ENCODE measurements around the gene SLC25A3. TPM values are rescaled to one million over a fixed set of nuclear protein-coding genes. Genes with fewer than 3 reads are reported as not detected.

SLC25A3 gene
- polyA plus RNA-seq, 1 of the 3 experiments (the other 2 are of a cell fraction) = 470 TPM

DNA sequence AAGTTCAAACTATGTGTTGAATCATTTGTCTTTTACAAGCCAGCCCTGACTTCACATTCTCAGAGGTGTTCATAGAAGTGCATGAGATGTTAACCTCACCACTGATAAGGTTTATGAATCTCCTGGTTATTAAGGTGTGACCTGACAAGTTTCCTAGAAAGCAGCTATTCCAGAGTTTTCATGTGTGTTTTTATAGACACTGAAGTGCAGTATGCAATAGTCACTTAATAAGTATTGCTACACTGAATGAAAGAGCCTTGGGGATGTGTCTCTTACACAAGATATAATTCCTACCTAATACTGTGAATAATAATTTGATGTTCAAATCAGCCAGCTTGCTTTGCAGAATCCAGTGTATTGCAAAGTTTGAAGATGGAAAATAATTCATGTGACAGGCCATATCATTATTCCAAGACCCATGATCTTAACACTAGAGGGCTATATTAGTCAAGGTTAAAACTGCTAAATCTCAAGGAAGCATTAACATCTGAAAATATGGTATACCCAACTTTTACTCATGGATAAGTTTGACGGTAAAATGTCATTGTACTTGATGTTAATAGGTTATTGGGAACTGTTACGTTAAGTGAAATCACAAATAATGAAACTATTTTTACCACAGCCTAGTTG, 13.0 kb downstream of the SLC25A3 start:
- Histone ChIP-seq H3K9me3 (no peaks in the 10 kb centered on the region), H3K4me3 (ENCODE audit: low read depth in 2 of 2, low read length in 1 of 2) (no peak overlapping the region), H3K4me2 (no peak overlapping the region), H3K27ac (ENCODE audit: low read depth in 2 of 2, low read length in 1 of 2) (no peak overlapping the region), H3F3A (replicated peaks; ENCODE audit: insufficient read depth) (peaks cover 44% of the 10 kb centered on the region), H3K9me2 (no peaks in the 10 kb centered on the region), H2AFZ (ENCODE audit: low read depth) (no peak overlapping the region), H3K4me1 (ENCODE audit: control insufficient read depth in 1 of 2, insufficient read depth in 2 of 2, low read depth in 1 of 2, low read length in 1 of 2) (no peaks in the 10 kb centered on the region), H3K27me3 (ENCODE audit: insufficient read depth) (no peaks in the 10 kb centered on the region), H3K79me2 (ENCODE audit: insufficient read depth) (no peaks in the 10 kb centered on the region; the same call in 1 of the 2 replicates), H3K36me3 (replicated peaks in 1 of 2; ENCODE audit: control insufficient read depth in 1 of 2, insufficient read depth in 2 of 2, low read length in 1 of 2) (peaks cover 24 to 26% of the 10 kb centered on the region in 2 experiments), H3K9ac (no peak overlapping the region), H4K20me1 (ENCODE audit: insufficient read depth) (peaks cover 4% of the 10 kb centered on the region; the same call in 1 of the 2 replicates)
- no peak for DNase-seq
- CTCF ChIA-PET = interaction anchor here (0.7 to 5.9 kb wide), 6 partner anchors 8 to 778 kb away, joined by 3 to 25 read pairs (median 3); partner anchors contain the start of gene SLC25A3
- POLR2A ChIA-PET = no interaction called here
- WGBS (ENCODE audit: low lambda C conversion rate) = 72% methylated on average over 2 of the region's 2 CpGs
- TF ChIP-seq RCOR1 (IDR thresholded peaks at IDR 0.05; ENCODE audit: low read length) = no peak
- TF ChIP-seq, protein P1, sequence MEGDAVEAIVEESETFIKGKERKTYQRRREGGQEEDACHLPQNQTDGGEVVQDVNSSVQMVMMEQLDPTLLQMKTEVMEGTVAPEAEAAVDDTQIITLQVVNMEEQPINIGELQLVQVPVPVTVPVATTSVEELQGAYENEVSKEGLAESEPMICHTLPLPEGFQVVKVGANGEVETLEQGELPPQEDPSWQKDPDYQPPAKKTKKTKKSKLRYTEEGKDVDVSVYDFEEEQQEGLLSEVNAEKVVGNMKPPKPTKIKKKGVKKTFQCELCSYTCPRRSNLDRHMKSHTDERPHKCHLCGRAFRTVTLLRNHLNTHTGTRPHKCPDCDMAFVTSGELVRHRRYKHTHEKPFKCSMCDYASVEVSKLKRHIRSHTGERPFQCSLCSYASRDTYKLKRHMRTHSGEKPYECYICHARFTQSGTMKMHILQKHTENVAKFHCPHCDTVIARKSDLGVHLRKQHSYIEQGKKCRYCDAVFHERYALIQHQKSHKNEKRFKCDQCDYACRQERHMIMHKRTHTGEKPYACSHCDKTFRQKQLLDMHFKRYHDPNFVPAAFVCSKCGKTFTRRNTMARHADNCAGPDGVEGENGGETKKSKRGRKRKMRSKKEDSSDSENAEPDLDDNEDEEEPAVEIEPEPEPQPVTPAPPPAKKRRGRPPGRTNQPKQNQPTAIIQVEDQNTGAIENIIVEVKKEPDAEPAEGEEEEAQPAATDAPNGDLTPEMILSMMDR (IDR thresholded peaks at IDR 0.05) = peak; percentile 32; the same call in 1 of the 2 replicates

GRCh38 chr12:98610596-98610995, 17.1 kb downstream of the SLC25A3 start:
- POLR2A ChIA-PET = no interaction called here
- WGBS (ENCODE audit: low lambda C conversion rate) = 92% methylated on average over 2 of the region's 2 CpGs
- TF ChIP-seq GATA2 (CRISPR knock-in tag; IDR thresholded peaks at IDR 0.05) = no peak
- no peak for TF ChIP-seq SMC3 (IDR thresholded peaks at IDR 0.05; ENCODE audit: low read depth, low read length)

DNA sequence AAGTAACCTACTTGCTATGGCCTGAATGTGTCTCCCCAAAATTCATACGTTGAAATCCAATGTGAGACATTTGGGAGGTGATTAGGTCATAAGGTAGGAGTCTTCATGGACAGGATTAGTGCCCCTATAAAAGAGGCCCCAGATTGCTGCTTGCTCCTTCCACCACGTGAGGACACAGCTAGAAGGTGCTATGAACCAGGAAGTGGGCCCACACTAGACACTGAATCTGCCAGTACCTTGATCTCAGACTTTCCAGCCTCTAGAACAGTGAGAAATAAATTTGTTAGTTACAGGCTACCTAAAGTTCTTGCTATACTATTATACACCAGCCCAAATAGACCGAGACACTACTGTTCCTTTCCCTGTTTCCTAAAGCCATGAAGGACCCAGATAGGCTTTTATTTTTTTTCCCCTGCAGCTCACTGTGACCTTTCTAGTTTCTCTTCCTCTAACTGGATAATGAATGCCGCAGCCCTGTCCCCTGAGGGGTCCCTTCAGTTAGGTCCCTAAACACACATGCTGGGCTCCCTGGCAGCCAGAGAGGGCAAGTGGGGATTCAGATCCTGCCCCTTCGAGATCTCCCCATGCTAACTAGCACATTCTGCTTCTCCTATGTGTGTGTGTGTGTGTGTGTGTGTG, 19.3 kb downstream of the SLC25A3 start:
- Histone ChIP-seq H3K36me3 (replicated peaks in 1 of 2; ENCODE audit: control insufficient read depth in 1 of 2, insufficient read depth in 2 of 2, low read length in 1 of 2) (peaks cover 0 to 17% of the 10 kb centered on the region in 2 experiments), H3K79me2 (ENCODE audit: insufficient read depth) (peaks cover 3% of the 10 kb centered on the region; the same call in 1 of the 2 replicates), H3K27me3 (ENCODE audit: insufficient read depth) (no peaks in the 10 kb centered on the region), H3K27ac (ENCODE audit: low read depth in 2 of 2, low read length in 1 of 2) (no peak overlapping the region), H2AFZ (ENCODE audit: low read depth) (no peak overlapping the region), H3K4me1 (ENCODE audit: control insufficient read depth in 1 of 2, insufficient read depth in 2 of 2, low read depth in 1 of 2, low read length in 1 of 2) (no peaks in the 10 kb centered on the region), H3K9ac (no peak overlapping the region), H4K20me1 (ENCODE audit: insufficient read depth) (no peaks in the 10 kb centered on the region), H3F3A (replicated peaks; ENCODE audit: insufficient read depth) (no peaks in the 10 kb centered on the region), H3K9me3 (no peaks in the 10 kb centered on the region), H3K4me3 (ENCODE audit: low read depth in 2 of 2, low read length in 1 of 2) (no peak overlapping the region), H3K9me2 (no peaks in the 10 kb centered on the region), H3K4me2 (no peak overlapping the region)
- no peak for DNase-seq
- 78% methylated on average over 5 of the region's 5 CpGs for WGBS (ENCODE audit: low lambda C conversion rate)
- ChIA-PET CTCF (no interaction called here), POLR2A (no interaction called here)
- no peak for TF ChIP-seq EZH2phosphoT487 (IDR thresholded peaks at IDR 0.05; ENCODE audit: borderline replicate concordance, low read depth)

More at GRCh38 chr12:98610596-98610995, 17.1 kb downstream of the SLC25A3 start:
- Histone ChIP-seq H3K4me1 (ENCODE audit: control insufficient read depth in 1 of 2, insufficient read depth in 2 of 2, low read depth in 1 of 2, low read length in 1 of 2) (no peaks in the 10 kb centered on the region), H3K4me3 (ENCODE audit: low read depth in 2 of 2, low read length in 1 of 2) (no peak overlapping the region), H3K79me2 (ENCODE audit: insufficient read depth) (no peaks in the 10 kb centered on the region), H4K20me1 (ENCODE audit: insufficient read depth) (no peaks in the 10 kb centered on the region; the same call in 1 of the 2 replicates), H3K36me3 (replicated peaks in 1 of 2; ENCODE audit: control insufficient read depth in 1 of 2, insufficient read depth in 2 of 2, low read length in 1 of 2) (no peaks in the 10 kb centered on the region), H3K27ac (ENCODE audit: low read depth in 2 of 2, low read length in 1 of 2) (no peak overlapping the region), H3K27me3 (ENCODE audit: insufficient read depth) (no peaks in the 10 kb centered on the region), H3K9ac (no peak overlapping the region), H2AFZ (ENCODE audit: low read depth) (no peak overlapping the region), H3F3A (replicated peaks; ENCODE audit: insufficient read depth) (peaks cover 12% of the 10 kb centered on the region), H3K4me2 (no peak overlapping the region), H3K9me2 (no peaks in the 10 kb centered on the region), H3K9me3 (no peaks in the 10 kb centered on the region)
- CTCF ChIA-PET = no interaction called here
- DNase-seq = no peak

Data from SK-N-SH (cell line).